ENCODE results near the gene NEDD4L.
A peak's percentile ranks its signal among the peaks of the same experiment; 100 is the strongest.

The NEDD4L gene

GRCh38 chr18:58119819-58120218 lies 75.8 kb downstream of the NEDD4L start:
- no peak for DNase-seq (ENCODE audit: low spot score)

DNA sequence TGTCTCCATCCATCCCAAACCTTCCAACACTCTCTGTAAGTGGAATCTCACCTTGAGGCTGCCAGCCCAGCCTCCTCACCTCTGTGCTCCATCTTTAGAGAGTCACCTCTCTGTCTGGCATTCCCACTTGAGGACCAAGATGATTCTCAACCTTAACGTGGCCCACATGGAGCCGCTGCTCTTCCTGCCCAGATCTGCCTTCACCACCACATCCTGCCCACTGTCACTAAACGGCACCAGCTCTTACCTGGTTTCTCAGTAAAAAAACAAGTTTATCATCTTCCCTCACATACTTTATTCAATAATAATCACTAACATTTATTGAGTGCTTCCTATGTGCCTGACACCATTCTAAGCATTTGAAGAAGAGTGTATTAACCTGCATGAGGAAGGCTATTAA lies 80.4 kb downstream of the NEDD4L start:
- no peak for DNase-seq (ENCODE audit: low spot score)

GRCh38 chr18:58125183-58125582 lies 81.2 kb downstream of the NEDD4L start:
- no peak for DNase-seq (ENCODE audit: low spot score)

DNA sequence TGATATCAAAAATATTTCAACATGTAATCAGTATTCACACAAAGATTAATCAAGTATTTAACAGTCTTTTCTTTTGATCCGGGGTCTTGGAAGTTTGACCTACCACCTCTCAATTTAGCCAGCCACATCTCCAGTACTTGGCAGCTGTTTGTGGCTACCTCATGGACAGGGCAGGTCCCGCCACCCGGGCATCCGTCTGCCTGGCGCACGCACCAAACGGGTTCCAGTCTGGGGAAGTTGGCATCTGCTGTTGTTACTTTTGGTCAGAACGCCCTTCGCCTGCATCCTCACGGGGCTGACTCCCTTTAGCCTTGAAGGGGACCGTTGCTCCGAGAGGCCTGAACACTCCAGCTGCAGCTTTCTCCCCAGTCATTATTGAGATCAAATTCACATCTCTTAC lies 81.7 kb downstream of the NEDD4L start:
- DNase-seq (ENCODE audit: low spot score), result no peak

DNA sequence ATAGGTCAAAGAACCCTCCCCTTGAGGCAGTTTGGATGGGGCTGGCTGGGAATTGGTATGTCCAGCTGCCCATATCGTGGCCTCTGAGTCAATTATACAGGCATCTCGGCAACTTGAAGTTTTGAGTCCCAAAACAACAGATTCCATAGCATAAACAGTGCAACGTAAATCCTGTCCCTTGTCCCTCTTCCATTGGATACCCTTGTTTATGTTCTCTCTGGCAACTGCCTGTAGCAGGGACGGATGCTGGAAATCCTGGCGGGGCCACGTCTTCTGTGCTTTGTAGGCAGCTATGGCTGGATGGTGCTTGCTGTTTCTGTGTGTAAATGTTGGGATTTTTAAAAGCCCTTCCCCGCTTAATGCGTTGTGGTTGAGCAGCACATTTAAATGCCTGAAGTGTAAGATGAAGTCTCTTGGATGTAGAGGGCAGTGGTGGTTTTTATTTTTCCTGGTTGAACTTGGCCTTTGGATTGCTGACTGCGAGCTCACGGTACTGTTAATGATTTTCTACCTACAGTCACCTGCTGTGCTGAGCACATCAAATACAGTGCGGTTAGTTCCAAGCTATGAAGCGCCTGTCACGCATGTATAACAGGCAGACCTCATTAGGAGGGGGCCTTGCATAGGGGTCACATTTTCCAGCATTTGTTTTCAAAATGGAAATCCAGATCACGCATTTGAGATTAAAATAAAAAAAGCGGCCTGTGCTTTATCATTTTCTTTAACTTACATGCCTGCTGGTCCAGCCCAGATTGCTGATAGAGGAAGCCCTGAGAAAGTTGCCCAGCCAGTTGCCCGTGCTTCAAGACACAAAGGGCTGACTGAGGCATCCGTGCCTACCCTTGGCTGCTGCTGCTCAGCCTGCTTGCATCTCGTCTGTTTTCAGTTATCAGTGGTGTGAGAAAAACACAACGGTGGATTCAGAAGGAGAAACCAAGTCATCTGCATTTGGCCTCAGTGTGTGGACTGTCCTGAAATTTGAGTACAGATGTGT lies 84.7 kb downstream of the NEDD4L start:
- DNase-seq (ENCODE audit: low spot score), result no peak

DNA sequence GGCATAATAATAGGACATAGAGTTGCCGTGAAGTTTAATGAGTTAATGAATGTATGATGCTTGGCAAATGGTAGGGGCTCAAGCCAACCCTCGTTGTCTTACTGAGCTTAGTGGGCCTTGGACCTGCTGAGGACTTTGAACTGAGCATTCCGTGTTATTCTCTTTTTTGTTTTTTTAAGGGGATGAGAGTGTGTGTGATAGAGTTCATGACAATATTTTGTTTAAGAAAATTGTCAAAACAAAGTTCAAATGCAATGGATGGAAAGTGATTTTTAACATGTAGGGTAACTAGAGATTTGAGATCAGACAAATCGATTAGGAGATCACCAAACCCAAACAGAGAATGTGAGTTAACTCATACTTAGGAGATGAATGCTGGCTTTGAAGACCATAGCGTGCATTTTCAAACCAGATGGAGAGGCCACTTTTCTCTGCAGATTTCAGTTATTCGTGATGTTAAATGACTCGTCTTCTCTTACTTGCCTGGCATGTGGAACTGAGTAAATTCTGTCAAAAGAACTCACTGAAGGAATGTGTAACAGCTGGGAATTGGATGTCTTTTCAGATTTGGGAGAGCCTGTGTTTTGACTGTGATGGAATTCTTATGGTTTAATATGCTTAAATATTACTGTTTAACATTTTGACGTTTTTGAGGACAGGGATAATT lies 88.7 kb downstream of the NEDD4L start:
- DNase-seq (ENCODE audit: low spot score), result no peak

GRCh38 chr18:58135183-58135641 lies 91.2 kb downstream of the NEDD4L start:
- DNase-seq (ENCODE audit: low spot score), result no peak

- DNase-seq (ENCODE audit: low spot score), result peak; percentile 86
Observed at GRCh38 chr18:58135701-58136331, 91.8 kb downstream of the NEDD4L start.

- no peak for DNase-seq (ENCODE audit: low spot score)
Observed at GRCh38 chr18:58136879-58137278, 92.9 kb downstream of the NEDD4L start.

DNA sequence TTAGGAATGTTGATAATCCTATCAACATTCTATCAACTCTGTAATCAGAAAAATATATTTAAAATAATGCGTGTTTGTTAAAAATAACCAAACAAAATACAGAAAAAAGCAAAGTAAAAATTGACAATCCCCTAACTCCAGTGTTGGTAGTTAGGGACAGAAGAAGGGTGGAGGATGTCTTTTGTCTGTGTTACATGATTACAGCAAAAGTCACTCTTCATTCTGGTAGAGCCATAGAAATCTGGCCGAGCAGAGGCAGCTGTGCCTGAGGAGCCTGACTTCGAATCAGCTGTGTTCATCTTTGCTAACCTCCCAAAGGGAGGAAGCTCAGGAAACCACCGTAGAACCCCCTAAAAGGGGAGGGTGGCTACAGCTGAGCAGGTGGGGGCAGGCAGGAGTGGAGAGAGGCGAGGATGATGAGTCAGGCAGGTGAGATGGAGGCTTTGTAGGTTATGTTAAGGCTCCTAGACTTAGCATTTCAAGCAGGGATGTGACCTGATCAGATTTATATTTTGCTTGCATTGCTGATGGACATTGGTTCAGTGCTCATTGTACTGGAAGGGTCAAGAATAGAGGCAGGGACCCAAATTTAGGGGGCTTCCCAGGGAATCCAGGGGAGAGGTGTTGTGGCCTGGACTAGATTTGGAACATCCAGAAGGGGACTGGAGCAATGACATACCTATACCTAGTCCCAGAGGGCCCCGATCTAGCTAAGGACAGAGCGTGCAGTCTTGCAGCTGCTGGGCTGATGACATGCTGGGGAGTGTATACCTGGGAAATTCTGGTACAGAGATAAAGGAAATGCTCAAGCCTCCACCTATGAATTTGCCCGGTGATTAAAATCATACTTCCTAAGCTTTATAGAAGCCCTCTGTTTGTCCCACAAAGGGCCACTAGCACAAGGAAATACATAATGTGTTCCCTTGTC lies 95.7 kb downstream of the NEDD4L start:
- no peak for DNase-seq (ENCODE audit: low spot score)

GRCh38 chr18:58140387-58141325 lies 96.6 kb downstream of the NEDD4L start:
- peak; percentile 80 for DNase-seq (ENCODE audit: low spot score)

DNA sequence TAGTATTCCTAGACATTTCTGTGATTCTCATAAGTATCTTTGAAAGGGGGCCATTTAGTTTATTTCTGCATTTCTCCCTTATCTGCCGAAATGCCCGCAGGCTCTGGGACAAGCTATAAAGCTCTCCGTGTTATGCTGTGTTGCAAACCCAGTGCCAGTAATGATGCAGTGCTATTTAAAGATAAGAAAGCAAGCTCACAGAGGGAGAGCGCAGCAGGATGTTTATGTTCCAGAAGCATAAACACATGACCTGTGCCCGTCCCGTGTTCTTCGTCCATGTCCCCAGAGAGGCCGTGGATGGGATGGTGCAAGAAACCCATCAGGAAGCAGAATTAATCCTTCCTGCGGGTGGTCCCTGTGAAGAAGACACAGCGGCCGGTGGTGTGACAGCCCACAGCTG lies 99.4 kb downstream of the NEDD4L start:
- no peak for DNase-seq (ENCODE audit: low spot score)

- DNase-seq (ENCODE audit: low spot score), result no peak
Observed at GRCh38 chr18:58144106-58144505, 100.1 kb downstream of the NEDD4L start.

DNA sequence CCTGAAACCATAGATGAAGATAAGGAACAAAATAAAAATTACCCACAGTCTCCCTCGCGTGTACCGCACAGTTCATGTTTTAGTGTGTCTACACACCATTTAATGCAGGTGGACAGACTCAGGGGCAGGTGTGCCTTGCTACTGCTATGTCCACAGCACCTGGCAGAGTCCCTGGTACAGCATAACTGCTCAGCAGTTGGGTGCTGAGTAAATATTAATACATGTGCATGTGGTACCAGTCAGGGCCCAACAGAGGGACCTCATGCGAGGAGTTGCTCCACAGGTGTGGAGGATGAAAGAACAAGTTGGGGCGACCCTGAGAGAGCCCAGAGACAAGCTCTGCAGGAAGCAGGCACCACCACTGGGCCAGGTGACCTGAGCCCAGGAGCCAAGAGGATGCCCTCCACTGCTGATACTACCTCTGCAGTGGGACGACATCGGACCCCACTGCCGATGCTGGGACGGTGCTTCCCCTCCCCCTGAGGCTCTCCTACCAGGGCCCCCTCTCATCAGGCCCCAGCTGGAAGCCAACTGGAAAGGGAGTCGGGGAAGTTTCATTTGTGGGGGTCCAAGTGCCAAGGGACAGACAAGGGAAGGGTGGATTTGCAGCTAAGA lies 100.8 kb downstream of the NEDD4L start:
- DNase-seq (ENCODE audit: low spot score), result no peak

DNA sequence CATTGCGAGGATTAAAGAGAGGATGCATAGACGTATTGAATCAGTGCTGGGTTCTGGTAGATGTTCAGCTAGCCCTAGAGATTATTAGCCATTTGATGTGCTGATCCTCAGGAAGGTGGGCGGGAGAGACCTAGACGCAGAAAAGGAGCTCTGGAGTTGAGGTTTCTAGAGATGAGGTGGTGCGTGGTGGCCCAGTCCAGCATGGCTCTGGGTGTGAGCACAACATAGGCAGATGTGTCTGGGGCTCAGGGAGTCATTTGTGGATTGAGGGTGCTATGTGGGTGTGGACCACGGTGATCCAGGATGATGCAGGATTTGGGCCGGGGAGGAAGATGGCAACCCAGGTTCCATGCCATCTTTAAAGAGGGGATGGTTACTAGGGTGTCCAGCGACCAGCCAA lies 102.1 kb downstream of the NEDD4L start:
- DNase-seq (ENCODE audit: low spot score), result no peak

DNA sequence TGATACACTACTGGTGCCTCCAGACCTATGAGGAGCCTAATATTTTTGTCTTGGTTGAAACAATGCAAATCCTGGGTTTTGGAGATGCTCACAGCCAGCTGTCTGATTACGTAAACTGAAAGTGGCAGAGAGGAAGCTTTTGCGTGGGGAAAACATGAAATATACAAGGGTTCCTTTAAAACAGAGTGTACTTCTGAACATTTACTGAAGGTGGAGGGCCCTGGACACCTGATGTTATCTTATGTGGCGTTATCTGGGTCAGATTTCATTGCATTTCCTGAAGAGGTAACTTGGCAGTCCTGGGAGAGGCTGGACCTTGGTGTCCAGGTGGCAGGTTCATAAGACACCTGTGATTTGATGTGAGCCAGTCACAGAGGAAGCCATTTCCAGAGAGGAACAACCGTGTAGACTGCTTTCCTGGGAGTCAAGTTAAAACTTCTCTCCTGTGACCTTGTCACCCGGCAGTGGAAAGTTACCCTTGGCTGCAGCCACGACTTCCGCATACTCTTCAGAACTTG lies 105.0 kb downstream of the NEDD4L start:
- DNase-seq (ENCODE audit: low spot score), result peak; percentile 30

DNA sequence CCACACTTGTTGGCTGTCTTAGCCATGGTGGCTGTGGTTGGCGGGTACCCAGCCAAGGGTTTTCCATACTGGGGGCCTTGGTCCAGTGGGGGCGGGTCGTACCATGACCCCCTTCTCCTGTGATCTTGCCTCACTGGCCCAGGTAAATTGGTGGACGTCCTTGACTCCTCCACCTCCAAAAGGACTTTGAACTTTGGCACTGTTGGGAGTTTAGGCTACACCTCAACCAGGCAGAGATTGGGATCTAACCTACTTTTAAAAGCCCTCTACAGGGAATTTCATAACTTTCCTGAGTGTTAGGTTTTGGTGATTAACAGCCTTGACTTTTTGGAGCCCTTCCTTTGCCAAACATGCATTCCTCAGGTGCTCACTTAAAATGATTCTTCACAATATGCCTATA lies 106.7 kb downstream of the NEDD4L start:
- DNase-seq (ENCODE audit: low spot score), result no peak

- DNase-seq (ENCODE audit: low spot score), result no peak
Observed at GRCh38 chr18:58152216-58152615, 108.2 kb downstream of the NEDD4L start.

DNA sequence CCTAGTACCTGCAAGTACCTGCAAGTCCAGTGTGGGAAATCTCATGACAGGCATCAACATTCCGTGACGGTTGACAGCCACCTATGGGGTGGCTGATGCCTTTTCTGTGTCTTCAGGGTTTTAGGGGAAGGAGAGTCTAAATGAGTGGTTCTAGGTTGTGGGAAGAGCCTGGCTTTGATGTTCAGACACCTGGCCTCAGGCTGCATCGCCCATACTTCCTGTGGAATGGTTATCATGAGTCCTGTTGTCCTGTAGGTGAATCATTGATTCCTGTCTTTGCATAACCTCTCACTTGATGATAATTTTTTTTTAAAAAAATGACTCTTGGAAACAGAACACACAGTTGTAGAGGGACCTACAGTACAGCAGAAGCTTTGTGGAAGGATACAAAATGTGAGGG lies 108.9 kb downstream of the NEDD4L start:
- DNase-seq (ENCODE audit: low spot score), result no peak

DNA sequence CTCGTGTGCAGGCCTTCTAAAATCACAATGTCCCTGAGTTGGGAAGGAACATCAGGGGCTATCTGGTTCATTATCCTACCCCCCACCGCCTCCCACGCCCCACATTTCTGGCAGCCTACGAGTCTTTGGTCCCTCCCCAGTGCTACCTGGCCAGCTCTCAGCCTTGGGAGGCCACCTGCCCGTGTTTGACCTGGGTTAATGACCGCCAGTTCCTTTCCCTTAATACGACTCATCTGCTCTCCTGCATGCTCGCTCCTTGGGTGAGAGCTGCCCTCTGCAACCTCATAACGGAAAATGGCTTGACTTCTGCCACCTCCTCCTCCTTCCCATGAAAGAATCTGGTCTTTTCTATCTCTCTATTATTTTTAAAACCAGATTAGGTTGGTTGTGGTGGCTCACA lies 112.5 kb downstream of the NEDD4L start:
- no peak for DNase-seq (ENCODE audit: low spot score)
